Measurements from ENCODE around the gene IGF2BP2. TPM values are rescaled to one million over a fixed set of nuclear protein-coding genes. Genes with fewer than 3 reads are reported as not detected.
A peak's percentile ranks its signal among the peaks of the same experiment; 100 is the strongest.

The IGF2BP2 gene
- total RNA-seq, 1 donor from 2014 or later: 9.0 TPM

DNA sequence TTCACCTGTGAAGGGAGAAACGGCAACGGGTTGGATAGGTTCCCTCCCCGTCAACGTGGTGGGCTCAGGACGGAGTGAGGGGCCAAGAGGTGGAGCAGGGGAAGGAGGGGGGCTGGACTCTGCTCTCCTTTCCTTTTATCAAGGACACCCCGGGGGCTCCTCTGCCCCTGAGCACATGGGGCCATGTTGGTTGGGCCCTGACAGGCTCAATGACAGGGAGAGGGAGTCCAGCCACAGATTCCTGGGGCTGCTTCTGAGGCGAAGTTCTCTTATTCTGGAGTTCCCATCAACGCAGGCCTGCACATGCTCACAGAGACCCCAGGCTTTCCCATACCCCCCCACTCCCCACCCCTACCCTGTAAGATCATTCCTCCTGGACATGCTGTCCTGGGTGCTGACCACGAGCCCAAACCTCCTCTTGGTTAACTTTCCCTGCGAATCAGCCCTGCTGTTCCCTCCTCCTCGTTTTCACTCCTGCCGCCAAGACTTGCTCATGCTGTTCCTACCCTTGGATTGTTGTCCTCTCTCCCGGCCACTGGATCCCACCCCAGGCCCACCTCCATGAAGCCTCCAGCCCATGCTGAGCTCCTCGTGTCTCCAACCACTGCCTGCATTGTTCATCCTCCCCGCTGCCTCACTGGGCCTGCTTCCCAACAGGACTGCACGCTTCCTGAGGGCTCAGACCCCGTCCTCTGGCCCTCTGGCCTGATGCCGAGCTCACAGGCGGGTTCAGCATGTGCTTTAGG is 177.5 kb downstream of the IGF2BP2 start:
- DNase-seq (ENCODE audit: low spot score): peak; percentile 82

DNA sequence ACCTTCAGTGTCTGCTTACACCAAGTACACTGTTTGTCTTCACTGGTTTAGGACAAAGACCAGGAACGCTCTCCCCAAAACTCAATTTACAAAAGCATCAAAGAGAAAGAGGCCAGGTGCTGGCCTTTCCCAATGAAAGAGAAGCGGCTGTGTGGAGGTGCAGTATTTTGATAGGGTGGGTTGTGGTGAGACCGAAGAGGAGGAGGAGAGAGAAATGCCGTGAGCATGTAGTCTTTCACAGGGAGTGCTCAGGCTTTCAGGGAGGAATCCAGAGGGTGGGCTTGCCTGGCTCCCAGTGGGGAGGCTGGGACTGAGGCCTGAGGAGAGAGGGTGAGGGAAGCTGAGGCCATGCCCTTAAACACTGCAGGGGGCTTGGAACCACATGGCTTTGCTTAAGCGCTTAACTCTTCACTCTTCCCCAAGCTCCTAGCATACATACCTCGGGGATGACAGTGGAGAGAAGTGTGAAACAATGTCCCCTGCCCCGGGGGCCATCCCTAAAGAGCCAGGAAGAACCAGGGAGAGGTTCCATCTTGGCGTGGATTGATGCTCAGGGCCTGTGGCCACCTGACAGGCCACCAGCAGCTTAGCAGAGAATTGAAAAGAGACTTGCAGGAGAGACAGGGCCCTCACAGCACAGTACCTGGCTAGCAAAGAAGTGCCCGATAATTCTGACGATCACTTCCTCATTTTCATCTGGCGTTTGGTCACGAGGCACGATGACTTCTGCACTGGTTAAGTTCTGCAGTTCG is 178.3 kb downstream of the IGF2BP2 start:
- DNase-seq (ENCODE audit: low spot score): peak; percentile 71

DNA sequence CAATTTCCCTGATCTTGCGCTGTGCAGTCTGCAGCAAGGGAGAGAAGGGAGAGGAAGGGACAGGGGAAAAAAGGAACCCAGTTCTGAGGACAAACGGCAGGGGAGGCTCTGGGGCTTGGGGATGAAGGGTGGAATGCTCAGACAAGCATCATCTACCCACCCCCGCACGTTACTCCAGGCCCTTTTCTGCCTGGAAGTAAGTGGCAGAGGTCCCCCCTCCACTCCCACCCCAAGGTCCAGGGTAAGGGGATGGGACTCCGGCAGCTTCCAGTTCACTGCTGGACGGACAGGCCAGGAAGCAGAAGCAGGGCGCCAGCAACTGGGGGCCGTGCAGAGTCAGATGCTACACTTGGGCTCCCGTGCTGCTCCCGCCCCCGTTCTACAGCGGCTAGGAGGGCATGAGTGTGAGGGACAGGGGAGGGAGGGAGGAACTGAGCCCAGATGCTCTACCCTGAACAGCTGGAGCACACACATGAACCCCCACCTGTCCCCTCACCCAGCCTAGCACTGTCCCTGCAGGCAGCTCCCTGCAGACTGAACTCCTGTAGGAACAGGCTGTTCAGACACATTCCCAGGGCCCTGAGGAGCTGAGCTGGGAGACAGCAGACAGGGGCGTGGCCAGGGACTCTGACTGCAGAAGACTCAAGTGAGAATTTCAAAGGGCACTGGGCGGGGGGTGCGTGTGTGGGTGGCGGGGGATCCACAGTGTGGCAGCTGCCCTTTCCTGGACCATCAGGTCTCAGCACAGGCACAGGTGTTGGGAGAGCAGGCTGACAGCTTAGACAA is 179.1 kb downstream of the IGF2BP2 start:
- peak; percentile 74 for DNase-seq (ENCODE audit: low spot score)

DNA sequence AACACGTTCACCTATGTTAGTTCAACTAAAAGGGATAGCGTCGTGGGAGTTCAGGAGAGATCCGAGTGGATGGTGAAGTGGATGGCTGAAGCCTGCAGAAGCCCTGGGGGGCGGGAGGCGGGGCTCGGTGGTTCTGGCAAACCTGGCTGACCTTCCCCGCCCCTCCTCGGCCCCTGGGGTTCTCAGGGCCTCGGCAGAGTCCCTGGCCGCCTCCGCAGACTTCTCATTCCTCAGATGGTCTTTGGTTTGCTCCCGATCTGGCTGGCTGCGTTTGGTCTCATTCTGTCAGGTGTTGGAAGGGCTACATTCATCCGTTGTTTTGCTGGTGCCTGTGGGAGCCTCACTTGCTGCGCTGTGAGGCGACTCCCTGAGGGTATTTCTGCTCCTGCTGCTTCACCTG is 179.7 kb downstream of the IGF2BP2 start:
- peak; percentile 84 for DNase-seq (ENCODE audit: low spot score)

DNA sequence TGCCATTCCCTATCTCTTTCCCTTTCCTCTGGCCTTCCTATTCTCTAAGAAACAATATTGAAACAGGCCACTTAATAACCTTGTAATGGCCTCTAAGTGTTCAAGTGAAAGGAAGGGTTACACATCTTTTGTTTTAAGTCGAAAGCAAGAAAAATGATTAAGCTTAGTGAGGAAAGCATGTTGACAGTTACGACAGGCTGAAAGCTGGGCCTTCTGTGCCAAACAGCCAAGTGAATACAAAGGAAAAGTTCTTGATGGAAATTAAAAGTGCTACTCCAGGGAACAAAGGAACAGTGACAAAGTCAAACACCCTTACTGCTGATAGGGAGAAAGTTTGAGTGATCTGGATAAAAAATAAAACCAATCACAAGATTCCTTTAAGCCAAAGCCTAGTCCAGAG is 184.5 kb downstream of the IGF2BP2 start:
- DNase-seq (ENCODE audit: low spot score): no peak

DNA sequence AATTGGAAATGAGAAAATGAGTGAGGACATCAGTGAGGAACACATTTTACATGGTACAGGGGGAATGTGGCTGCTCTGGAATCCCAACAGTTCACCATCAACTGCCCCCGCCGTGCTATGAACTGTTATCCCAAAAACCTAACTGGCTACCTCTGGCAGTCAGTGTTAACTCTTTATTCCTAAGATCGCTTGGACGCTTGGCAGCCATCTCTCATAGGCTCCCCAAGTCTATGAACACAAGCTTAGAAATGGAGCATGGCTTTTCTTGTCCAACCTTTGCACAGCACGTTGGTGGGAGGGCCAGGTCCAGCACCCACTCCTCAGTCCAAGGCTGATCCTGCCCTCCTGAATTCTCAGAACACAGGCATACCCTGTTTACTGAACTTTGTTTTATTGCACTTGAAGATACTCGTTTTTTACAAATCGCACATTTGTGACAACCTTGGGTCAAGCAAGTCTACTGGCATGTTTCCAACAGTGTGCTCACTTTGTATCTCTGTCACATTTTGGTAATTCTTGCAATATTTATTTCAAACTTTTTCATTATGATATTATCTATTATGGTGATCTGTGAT is 185.1 kb downstream of the IGF2BP2 start:
- peak; percentile 9 for DNase-seq (ENCODE audit: low spot score)

DNA sequence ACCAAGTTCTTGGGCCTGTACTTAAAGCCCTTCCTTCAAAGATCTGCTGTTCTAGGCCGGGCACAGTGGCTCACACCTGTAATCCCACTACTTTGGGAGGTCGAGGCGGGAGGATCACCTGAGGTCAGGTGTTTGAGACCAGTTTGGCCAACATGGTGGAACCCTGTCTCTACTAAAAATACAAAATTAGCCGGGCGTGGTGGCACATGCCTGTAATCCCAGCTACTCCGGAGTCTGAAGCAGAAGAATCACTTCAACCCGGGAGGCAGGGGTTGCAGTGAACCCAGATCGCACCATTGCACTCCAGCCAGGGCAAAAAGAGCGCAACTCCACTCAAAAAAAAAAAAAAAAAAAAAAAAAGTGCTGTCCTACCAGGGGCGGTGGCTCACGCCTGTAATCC is 186.2 kb downstream of the IGF2BP2 start:
- peak; percentile 55 for DNase-seq (ENCODE audit: low spot score)

DNA sequence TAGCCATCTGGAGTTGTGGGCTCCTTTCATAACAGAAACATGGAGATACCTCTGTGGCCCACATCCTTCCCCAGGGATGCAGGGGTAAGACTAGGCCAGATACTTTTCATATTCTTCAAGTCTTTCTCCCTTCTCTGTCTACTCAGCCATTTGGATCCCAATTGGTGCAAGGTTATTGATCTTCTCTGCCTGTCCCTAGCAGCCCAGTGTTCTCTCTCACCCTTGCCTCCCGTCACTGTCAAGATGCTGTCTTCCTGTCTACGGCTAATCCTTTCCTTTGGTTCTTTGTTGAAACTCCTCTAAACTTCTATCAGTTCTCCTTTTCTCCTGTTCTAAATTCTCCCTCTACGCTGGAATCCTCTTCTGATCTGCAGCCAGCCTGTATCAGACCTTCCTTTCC is 187.5 kb downstream of the IGF2BP2 start:
- no peak for DNase-seq (ENCODE audit: low spot score)

DNA sequence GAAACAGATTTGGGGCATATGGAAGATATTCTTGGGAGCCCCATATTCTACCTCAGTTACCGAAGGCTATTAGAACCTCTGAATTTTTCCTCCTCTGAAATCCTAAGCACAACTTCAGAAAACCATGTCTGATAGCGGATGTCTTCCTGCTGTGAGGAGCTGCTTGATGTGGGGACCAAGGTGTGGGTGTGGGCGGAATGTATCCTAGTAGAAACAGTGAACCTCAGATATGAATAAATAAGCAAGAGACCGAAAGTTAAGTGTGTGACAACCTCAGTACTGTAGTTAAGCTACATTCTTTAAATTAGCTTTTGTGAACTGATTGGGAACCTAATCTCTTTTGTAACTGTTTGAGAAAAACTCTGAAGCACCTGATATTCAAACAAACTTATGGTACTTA is 191.8 kb downstream of the IGF2BP2 start:
- no peak for DNase-seq (ENCODE audit: low spot score)

DNA sequence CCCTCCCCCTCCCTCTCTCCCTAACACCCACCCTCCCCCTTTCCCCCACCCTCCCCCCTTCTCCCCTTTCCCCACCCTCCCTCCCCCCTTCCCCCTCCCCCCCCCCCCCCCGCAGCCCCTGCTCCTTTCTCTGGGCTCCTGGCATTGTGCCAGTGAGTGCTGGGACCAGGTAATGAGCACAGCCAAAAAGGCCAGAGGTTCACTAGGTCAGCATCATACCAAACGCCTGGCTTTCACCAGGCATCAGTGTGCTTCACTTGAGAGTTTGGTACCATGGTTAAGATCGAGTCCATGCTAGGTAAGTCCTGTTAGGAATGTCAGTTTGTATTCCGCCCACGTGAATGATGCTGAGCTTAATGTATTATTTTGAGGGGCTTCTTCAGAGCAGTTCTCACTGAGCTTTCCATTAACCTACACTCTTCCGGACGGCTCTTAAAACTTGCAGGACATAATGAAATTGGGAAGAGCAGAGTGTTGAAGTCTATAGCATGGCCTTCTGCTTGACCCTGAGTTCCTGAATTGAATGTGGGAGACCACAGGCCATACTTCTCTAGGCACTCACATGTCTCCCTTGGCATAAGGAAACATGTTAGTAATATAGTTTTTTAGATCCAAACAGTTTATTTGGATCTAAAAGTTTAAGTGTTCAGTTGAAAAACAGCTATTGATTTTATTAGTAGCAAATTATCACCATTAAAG is 193.2 kb downstream of the IGF2BP2 start:
- no peak for DNase-seq (ENCODE audit: low spot score)

DNA sequence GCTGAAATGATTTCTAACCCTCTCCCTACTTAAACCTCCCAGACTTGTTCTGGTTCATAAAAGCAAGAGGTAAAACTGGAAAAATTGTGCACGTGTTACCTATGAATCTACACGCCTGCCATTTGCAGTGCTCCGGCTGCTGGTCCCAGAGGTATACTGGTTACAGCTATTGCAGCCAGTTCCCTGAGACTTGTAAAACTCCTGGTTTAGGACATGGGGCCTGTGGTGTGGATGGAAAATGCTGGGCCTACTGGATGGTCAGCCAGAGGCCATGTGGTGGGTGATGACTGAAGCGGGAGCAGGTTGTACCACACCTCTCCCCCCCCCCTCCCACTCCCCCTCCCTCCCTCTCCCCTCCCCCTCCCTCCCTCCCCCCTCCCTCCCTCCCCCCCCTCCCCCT is 193.7 kb downstream of the IGF2BP2 start:
- peak; percentile 41 for DNase-seq (ENCODE audit: low spot score)

DNA sequence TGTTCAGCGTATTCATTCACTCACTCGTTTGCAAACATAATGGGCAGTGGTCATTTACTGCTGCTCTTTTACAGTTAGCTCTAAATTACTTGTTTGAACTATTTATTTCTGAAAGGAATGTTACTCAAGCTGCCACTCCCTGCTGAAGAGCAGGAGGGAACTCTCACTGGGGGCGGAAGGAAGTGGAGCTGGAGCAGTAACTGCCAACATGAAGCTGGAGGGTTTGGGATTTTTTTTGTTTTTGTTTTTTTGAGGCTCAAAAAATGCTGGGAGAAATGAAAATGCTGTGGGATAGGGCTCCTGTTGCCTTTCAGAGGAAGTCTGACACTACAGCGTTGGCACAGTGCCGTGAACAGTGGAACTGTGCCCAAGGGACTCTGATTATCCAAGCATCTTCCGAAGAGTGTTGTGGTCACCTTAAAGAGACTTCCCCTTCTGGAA is 194.6 kb downstream of the IGF2BP2 start:
- peak; percentile 57 for DNase-seq (ENCODE audit: low spot score)

DNA sequence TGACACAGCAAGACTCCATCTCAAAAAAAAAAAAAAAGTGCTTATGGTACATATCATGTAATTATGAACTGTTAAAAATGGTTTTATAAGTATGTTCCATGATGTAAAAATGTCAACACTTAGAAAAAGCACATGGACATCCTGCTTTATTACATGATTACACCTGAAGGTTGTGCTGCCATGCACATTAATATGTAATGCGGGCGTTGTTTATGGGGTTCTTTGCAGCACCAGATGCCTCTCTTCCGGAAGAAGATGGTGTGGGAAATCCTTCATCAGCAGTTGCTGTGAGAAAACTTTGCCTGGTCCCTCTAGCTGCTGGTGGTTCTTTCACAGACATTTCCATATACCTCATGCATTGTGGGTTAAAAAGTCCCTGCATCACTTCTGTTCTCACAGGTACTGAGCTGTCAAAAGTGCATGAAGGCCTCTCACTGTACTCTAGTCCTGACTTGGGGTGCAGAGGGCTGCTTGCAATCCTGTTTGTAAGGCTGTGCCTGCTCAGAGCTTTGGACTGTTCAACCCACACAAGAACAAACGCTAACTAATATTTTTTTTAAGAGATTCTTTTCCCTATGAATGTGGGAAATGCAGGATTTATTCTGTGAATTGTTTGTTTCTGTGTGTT is 195.2 kb downstream of the IGF2BP2 start:
- no peak for DNase-seq (ENCODE audit: low spot score)

DNA sequence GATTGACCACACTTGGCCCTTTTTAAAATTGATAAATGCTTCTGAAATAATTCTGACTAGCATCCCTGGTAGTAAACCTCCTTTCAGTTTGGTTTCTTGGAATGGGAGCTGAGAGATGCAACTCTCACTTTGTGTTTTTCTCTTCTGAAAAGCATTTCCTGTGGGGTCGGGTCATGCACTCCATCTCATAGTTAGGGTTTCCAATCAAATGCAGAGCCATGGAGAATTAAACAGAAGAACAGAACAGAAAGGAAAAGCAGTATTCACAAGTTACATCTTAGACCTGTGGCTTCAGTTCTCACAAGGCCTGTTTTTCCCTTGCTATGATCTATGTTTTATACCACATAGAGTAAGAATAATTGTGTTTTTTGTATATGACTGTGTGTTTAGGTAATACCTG is 199.1 kb downstream of the IGF2BP2 start:
- DNase-seq (ENCODE audit: low spot score): no peak

DNA sequence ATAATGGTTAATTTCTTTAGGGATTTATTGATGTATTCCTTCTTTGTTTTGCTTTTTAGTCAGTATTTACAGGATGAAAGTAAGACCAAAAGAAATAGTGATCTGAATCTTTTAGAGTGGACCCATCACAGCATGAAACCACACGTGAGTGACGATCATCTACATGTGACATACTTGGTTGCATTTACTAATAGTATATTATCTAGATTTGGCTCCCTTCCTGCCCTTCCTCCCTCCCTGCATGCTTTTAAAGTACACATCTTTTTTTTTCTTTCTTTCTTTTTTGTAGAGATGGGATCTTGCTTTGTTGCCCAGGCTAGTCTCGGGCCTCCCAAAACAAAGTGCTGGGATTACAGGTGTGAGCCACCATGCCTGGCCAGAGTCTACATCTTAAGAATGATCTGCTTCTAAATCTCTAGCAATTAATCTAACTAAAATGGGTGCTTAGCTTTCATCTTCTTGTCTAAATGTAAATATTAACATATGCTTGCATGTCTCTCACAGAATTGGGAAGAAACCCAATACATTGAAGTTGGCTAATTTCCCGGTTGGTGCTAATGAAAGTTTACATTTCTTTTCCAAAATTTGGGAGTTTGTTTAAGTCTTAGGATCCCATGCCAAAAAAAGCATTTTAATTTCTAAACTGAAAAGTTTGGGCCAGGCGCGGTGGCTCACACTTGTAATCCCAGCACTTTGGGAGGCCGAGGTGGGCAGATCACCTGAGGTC is 200.7 kb downstream of the IGF2BP2 start:
- no peak for DNase-seq (ENCODE audit: low spot score)

DNA sequence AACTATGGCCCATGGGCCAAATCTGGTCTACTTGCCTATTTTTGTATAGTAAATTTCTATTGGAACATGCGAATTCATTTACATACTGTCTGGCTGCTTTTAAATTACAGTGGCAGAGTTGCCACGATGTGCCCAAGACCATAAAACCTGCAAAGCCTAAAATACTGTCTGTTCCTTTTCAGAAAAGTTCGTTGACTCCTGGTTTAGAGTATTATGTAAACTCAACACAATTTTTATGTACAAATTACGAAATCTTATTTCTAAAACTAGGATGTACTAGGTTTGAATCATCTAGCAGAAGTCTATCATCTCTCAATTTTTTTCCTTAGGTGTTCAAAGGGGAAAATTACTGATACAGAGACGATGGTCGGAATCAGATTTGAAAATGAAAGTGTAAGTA is 211.8 kb downstream of the IGF2BP2 start:
- DNase-seq (ENCODE audit: low spot score): no peak

DNA sequence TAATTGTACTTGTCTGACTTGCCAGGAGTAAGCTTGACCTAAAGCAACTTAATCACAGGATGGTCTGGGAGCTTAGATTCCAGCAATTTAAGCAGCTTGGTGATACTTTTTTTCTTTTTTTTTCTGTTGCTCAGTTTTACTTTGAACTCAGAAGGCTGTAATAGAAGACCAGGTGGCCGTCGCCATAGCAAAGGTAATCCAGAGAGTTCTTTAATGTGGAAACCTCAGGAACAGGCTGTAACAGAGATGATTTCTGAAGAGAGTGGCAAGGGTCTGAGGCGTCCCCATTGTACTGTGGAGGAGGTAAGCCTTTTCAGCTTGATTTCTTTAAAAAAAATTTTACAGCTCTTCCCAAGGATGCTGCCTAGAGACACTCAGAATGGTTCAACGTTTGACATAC is 218.6 kb downstream of the IGF2BP2 start:
- DNase-seq (ENCODE audit: low spot score): no peak

DNA sequence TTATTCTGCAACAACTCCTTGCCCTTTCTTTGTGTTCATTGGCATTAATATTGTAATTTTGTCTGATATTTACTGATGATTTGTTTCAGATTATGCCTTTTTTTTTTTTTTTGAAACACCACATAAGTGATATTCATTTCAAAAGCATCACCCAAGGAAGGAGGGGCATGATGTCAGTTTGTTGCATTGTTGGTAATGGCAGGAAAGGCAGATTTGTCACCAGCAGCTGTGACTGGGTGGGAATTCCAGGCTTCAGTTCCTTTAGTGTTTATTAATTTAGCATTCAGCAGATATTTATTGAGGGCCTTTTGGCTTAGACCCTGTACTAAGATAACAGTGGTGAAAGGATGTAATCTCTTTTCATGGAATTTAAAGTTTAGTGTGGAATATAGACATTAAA is 219.3 kb downstream of the IGF2BP2 start:
- DNase-seq (ENCODE audit: low spot score): no peak

DNA sequence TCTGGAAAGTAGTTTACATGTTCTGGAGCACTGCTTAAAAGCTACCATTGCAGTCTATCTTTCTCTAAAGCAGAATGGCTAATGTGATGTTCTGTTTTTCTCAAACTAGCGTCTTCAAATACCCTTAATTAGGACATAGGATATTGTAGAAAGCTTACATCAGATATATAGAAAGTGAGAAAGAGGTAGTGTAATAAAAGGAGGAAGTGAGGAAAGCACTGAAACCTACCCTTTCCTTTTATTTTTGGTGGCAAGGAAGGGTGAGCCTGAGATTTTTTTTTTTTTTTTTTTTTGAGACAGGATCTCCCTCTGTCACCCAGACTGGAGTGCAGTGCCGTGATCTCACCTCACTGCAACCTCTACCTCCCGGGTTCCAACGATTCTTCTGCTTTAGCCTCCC is 229.3 kb downstream of the IGF2BP2 start:
- no peak for DNase-seq (ENCODE audit: low spot score)

DNA sequence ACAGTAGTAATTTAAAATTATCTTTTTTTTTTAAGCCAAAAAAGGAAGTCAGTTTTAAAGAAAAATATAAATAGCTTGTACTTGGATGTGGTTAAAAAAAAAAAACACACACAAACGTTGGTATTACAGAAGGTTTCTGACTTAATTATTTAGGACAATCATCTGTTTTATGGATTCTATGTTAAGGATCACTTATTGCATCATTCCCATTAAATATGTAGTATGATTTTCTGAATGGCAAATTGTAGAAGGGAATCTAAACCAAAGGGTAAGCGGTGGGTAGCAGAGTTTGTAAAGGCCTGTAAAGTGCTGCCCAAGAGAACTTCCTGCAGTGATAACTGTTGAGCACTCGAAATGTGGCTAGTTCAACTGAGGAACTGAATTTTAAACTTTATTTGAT is 230.8 kb downstream of the IGF2BP2 start:
- no peak for DNase-seq (ENCODE audit: low spot score)

Data from mesenteric fat pad (tissue), 1 donor.